HepG2 (cell line): Measurements from ENCODE around the gene MRPL50.

Experiments
- EHMT2 ChIP-seq: fragments of 200-600 bp; sonication (generic); IDR thresholded peaks from 2 replicates; pipeline ENCODE4 v1.7.0; 2017; ENCODE audit warnings: antibody characterized with exemption, low read depth, low read length, borderline replicate concordance
- KLF13 ChIP-seq: sonication (generic); formaldehyde crosslinking; IDR thresholded peaks from 2 replicates; pipeline ENCODE4 v1.4.0; 2020; ENCODE audit warnings: mild to moderate bottlenecking, missing genetic modification reagents
- PCBP1 ChIP-seq: fragments of 200-400 bp; formaldehyde crosslinking; IDR thresholded peaks from 2 replicates; pipeline ENCODE4 v1.6.1; 2017; ENCODE audit warnings: mild to moderate bottlenecking, low read depth, low read length, borderline replicate concordance
- POLR2A ChIP-seq, 2 experiments: IDR thresholded peaks; 2 replicates each; pipeline ENCODE4 v1.6.1; 2011; ENCODE audit warnings: low read depth in 2 of 2, low read length in 2 of 2, mild to moderate bottlenecking in 1 of 2, moderate library complexity in 1 of 2; ENCODE audit not compliant: insufficient read depth in 1 of 2
- RXRA ChIP-seq: sonication (generic); formaldehyde crosslinking; IDR thresholded peaks from 2 replicates; pipeline ENCODE4 v1.5.1; 2020; ENCODE audit warnings: missing genetic modification reagents
- U2AF2 ChIP-seq: fragments of 200-400 bp; formaldehyde crosslinking; IDR thresholded peaks from 2 replicates; pipeline ENCODE4 v1.6.1; 2017; ENCODE audit warnings: low read depth, mild to moderate bottlenecking, low read length

- TF ChIP-seq POLR2A (IDR thresholded peaks at IDR 0.05; ENCODE audit: insufficient read depth in 1 of 2, low read depth in 2 of 2, low read length in 2 of 2): no peak
- no peak for TF ChIP-seq RXRA (CRISPR knock-in tag)
- TF ChIP-seq PCBP1: peak; percentile 87; the same call in 1 of the 2 replicates
- no peak for TF ChIP-seq KLF13 (CRISPR knock-in tag)
- no peak for TF ChIP-seq EHMT2
- TF ChIP-seq U2AF2: no peak
Observed at GRCh38 chr9:101398930-101399642, 668 bp upstream of the MRPL50 start.
